HEK293T (cell line): Measurements from ENCODE around the gene DHX16.

Source experiments
- CTCF ChIA-PET: fragments of 350-600 bp; formaldehyde crosslinking; extraction: SDS; loops from one replicate; lab custom pipeline; 2021; ENCODE audit warnings: antibody characterized with exemption, inconsistent platforms; lab: Yijun Ruan, JAX
- POLR2A ChIA-PET: fragments of 350-600 bp; formaldehyde crosslinking; extraction: SDS; loops from one replicate; lab custom pipeline; 2020; ENCODE audit warnings: antibody characterized with exemption, inconsistent platforms; lab: Yijun Ruan, JAX
- DNase-seq: peaks from one replicate; pipeline ENCODE4 v3.0.0; 2012; ENCODE audit warnings: mixed read lengths; ENCODE audit errors: extremely low spot score
- ARNT ChIP-seq: fragments of 450-650 bp; IDR thresholded peaks from 2 replicates; pipeline ENCODE4 v1.6.1; 2017; ENCODE audit warnings: mild to moderate bottlenecking
- BHLHE40 ChIP-seq: fragments of 450-650 bp; IDR thresholded peaks from 2 replicates; pipeline ENCODE4 v1.6.1; 2016; ENCODE audit warnings: mild to moderate bottlenecking, moderate library complexity, borderline replicate concordance
- CTBP1 ChIP-seq: fragments of 450-650 bp; IDR thresholded peaks from 2 replicates; pipeline ENCODE4 v1.6.1; 2016; ENCODE audit warnings: borderline replicate concordance
- ELF4 ChIP-seq: fragments of 450-650 bp; IDR thresholded peaks from 2 replicates; pipeline ENCODE4 v1.6.1; 2017; ENCODE audit warnings: antibody characterized with exemption
- FOXA1 ChIP-seq: fragments of 450-650 bp; IDR thresholded peaks from 2 replicates; pipeline ENCODE4 v1.6.1; 2016; ENCODE audit warnings: mild to moderate bottlenecking
- FOXK2 ChIP-seq: fragments of 450-650 bp; IDR thresholded peaks from 2 replicates; pipeline ENCODE4 v1.6.1; 2016; ENCODE audit warnings: mild to moderate bottlenecking
- FOXM1 ChIP-seq: fragments of 450-650 bp; IDR thresholded peaks from 2 replicates; pipeline ENCODE4 v1.6.1; 2017; ENCODE audit warnings: mild to moderate bottlenecking, borderline replicate concordance
- HDGF ChIP-seq: fragments of 450-650 bp; IDR thresholded peaks from 2 replicates; pipeline ENCODE4 v1.6.1; 2017; ENCODE audit warnings: antibody characterized with exemption, borderline replicate concordance
- L3MBTL2 ChIP-seq: fragments of 450-650 bp; conservative IDR thresholded peaks from 2 replicates; pipeline ENCODE4 v1.6.1; 2016; ENCODE audit warnings: mild to moderate bottlenecking
- LEF1 ChIP-seq: fragments of 450-650 bp; IDR thresholded peaks from 2 replicates; pipeline ENCODE4 v1.6.1; 2017; ENCODE audit warnings: mild to moderate bottlenecking, borderline replicate concordance
- NFRKB ChIP-seq: fragments of 450-650 bp; IDR thresholded peaks from 2 replicates; pipeline ENCODE4 v1.6.1; 2016; ENCODE audit warnings: mild to moderate bottlenecking, moderate library complexity
- SP1 ChIP-seq: fragments of 450-650 bp; IDR thresholded peaks from 2 replicates; pipeline ENCODE4 v1.6.1; 2017
- SUZ12 ChIP-seq: fragments of 450-650 bp; IDR thresholded peaks from 2 replicates; pipeline ENCODE4 v1.6.1; 2016; ENCODE audit warnings: mild to moderate bottlenecking
- TARDBP ChIP-seq: fragments of 450-650 bp; IDR thresholded peaks from 2 replicates; pipeline ENCODE4 v1.6.1; 2016
- ZNF384 ChIP-seq: fragments of 450-650 bp; IDR thresholded peaks from 2 replicates; pipeline ENCODE4 v1.6.1; 2016
- TF ChIP-seq, protein P1 (sequence below): fragments of 450-650 bp; IDR thresholded peaks from 2 replicates; pipeline ENCODE4 v1.6.1; 2016

The DHX16 gene

DNA sequence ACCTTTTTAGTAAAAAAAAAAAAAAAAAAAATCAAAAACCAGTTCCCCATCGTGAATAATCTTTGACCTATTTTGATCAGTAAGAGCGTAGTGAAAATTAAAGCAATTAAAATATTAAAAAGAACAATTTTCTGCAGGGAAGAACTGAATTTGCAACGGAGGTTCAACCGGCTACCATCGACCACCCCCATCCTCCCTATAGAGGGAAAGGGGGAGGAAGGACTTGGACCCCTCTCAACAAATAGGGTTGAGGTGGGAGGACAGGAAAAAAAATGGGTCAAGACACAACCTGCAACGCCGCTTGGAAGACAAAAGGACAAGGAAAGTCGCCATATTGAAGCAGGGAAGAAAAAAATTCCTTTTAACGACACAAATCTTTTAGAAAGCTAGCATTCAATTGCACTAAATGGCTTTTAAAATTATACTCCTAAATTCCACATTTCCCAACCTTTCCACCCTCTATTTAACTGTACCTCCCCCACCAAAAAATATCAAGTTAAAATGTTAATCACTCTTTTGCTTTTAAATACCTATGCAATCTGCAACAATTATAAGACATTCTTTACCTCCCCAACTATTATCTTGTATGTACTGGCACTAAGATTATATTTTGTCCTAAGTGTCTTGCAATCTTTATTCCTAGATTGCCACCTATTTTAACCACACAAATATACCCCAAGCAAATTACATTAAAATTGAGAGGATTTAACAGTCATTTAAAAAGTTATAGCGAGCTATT, 57.4 kb downstream of the DHX16 start:
- DNase-seq: no peak
- TF ChIP-seq HDGF (no peak), FOXK2 (0 out of 2 replicates have a peak, but pooled peaks have one; percentile 39), NFRKB (peak; percentile 42), ELF4 (peak; percentile 32; the same call in 1 of the 2 replicates), SUZ12 (no peak), L3MBTL2 (no peak), BHLHE40 (no peak), CTBP1 (no peak), FOXM1 (no peak), ZNF384 (peak; percentile 53; the same call in 1 of the 2 replicates), TARDBP (no peak), SP1 (no peak)
- TF ChIP-seq, protein P1, sequence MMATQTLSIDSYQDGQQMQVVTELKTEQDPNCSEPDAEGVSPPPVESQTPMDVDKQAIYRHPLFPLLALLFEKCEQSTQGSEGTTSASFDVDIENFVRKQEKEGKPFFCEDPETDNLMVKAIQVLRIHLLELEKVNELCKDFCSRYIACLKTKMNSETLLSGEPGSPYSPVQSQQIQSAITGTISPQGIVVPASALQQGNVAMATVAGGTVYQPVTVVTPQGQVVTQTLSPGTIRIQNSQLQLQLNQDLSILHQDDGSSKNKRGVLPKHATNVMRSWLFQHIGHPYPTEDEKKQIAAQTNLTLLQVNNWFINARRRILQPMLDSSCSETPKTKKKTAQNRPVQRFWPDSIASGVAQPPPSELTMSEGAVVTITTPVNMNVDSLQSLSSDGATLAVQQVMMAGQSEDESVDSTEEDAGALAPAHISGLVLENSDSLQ: no peak
- ChIA-PET POLR2A (interaction anchor here (0.6 to 4.8 kb wide), 44 partner anchors 9 to 885 kb away, joined by 3 to 90 read pairs (median 4); partner anchors contain the start of genes ABCF1, ATAT1, DHX16 and GNL1), CTCF (interaction anchor here (0.6 to 0.7 kb wide), 4 partner anchors 18 to 162 kb away, joined by 3 to 5 read pairs (median 4); no protein-coding TSS in a partner anchor)

DNA sequence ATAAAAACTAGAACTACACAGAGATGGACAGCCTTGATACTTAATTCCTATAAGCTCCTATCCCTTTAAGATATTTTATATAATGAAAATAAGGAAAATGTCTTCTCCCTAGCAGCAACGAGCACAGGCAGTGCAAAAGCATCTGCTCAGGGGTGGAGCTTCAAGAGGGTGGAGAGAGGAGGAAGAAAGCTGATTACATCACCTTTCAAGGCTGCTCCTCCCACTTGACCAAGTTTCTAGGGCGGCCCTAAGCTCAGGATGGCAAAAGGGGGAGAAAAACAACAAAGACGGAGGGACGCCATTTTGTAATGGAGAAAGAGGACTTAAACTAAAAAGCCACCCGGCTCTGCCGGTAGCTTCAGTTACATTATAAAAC, 58.0 kb downstream of the DHX16 start:
- CTCF ChIA-PET: interaction anchor here (0.6 to 0.7 kb wide), 3 partner anchors 17 to 133 kb away, joined by 3 to 5 read pairs (median 4); no protein-coding TSS in a partner anchor
- peak; percentile 81 for DNase-seq
- TF ChIP-seq FOXM1: no peak
- no peak for TF ChIP-seq TARDBP
- TF ChIP-seq, protein P1: no peak
- TF ChIP-seq ELF4: 0 out of 2 replicates have a peak, but pooled peaks have one; percentile 1
- no peak for TF ChIP-seq FOXA1
- no peak for TF ChIP-seq ZNF384
- TF ChIP-seq FOXK2: 0 out of 2 replicates have a peak, but pooled peaks have one; percentile 24
- TF ChIP-seq NFRKB: peak; percentile 83; the same call in 1 of the 2 replicates
- POLR2A ChIA-PET: interaction anchor here (0.6 to 4.8 kb wide), 25 partner anchors 8 to 299 kb away, joined by 3 to 90 read pairs (median 5); partner anchors contain the start of genes ABCF1, ATAT1, DHX16 and GNL1

DNA sequence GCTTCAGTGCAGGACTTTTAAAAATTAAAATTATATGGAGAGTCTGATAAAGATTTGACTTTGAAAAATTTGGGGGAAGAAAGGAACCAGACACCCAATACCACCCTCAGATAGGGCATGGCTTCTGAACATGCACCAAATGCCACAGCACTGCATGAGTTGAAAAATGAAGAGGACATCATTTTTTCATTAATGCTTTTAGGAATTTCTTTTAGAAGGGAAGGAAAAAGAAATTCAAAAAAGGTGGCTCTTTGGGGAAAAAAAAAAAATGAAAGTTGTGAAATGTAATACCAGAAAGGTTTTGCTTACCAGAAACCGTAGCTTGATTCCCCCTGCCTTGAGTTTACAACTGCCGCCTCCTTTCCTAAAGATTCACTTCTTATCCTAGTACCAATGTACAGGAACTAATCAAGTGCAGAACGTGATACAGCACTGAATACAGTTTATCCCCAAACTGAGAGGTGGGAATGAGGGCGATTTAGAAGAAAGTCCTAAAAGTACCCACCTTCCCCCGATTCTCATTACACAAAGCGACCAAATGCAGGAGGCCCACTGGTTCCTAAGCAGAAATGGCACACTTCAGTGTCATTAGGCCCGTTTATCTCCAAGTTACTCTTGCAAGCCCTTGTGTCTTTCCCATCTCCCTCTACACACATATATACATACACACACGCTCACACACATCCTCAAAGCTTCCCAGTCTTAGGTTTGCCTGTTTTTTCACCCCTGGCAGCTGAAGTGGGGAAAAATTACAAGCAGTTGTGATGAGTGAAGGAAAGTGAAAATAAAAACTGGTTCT, 58.6 kb downstream of the DHX16 start:
- ChIA-PET POLR2A (interaction anchor here (0.6 to 4.8 kb wide), 30 partner anchors 8 to 300 kb away, joined by 3 to 90 read pairs (median 5); partner anchors contain the start of genes ABCF1, ATAT1, DHX16 and GNL1), CTCF (interaction anchor here (0.6 to 0.7 kb wide), 3 partner anchors 76 to 245 kb away, joined by 3 to 5 read pairs (median 3); no protein-coding TSS in a partner anchor)
- no peak for DNase-seq
- TF ChIP-seq HDGF (no peak), ELF4 (0 out of 2 replicates have a peak, but pooled peaks have one; percentile 3)

DNA sequence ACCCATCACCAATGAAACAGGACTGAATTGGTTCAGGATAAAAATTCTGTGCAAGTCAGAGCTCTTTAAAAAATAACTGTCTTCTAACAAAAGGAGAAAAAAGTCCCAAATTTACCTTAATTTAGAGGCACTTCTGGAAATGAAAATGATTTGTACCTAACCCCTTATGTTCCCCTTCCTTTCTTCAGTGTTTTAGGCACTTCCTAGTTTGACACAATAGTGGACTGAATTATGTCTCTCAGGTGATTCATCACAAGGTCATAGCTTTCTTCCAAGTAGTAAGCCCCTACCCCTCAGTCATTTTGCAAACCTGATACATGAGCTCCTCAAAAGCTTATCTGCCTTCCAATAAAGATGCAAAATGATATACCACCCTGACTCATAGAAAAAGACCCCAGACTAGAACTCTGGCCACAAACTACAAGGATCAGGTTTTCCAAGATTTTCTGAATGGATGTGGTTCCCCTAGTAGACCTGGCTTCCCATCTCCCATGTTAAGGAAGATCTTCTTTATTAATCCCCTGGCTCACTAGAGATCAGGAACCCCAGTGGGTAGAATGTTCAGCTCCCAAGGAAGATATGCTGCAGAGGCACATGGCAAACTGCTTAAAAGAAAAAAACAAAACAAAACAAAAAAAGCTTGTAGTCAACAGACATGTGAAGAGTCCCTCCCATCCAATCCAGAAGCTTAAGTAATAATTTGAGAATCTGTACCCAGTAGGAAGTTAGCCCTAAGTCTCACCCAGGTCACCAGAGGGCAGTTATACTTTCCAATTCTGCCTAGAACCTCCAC, 59.4 kb downstream of the DHX16 start:
- CTCF ChIA-PET: interaction anchor here (0.6 to 1.3 kb wide), 4 partner anchors 13 to 246 kb away, joined by 3 to 5 read pairs (median 4); no protein-coding TSS in a partner anchor
- no peak for DNase-seq
- POLR2A ChIA-PET: interaction anchor here (0.7 to 4.8 kb wide), 18 partner anchors 9 to 368 kb away, joined by 3 to 90 read pairs (median 5); partner anchors contain the start of genes ABCF1, ATAT1, MDC1 and PRR3
- TF ChIP-seq CTBP1: no peak
- TF ChIP-seq FOXM1: no peak
- TF ChIP-seq L3MBTL2: no peak; the same call in 1 of the 2 replicates
- TF ChIP-seq SP1: no peak
- no peak for TF ChIP-seq FOXA1
- no peak for TF ChIP-seq ZNF384
- TF ChIP-seq, protein P1: no peak
- TF ChIP-seq ELF4: no peak
- TF ChIP-seq SUZ12: no peak
- TF ChIP-seq HDGF: no peak
- no peak for TF ChIP-seq TARDBP
- TF ChIP-seq ARNT: no peak
- no peak for TF ChIP-seq FOXK2
- no peak for TF ChIP-seq BHLHE40
- no peak for TF ChIP-seq LEF1
- TF ChIP-seq NFRKB: no peak
